ENCODE measurements around the gene OR2D2.

GRCh38 chr11:6894097-6894496 is 1.8 kb upstream of the OR2D2 start:
- TF ChIP-seq CTCF (optimal IDR thresholded peaks at IDR 0.05 in 1 of 3, IDR thresholded peaks at IDR 0.05 in 1 of 3, conservative IDR thresholded peaks at IDR 0.05 in 1 of 3; ENCODE audit: extremely low read depth in 1 of 3, insufficient read depth in 2 of 3, low read length in 3 of 3) (no peak), EZH2 (IDR thresholded peaks at IDR 0.05; ENCODE audit: low read length) (no peak)

Measured in keratinocyte (primary cell).